Testis (tissue), 3 donors: ENCODE results near the gene RRP1B. TPM values are rescaled to one million over a fixed set of nuclear protein-coding genes. Genes with fewer than 3 reads are reported as not detected.
"Not testable (repeated sequence)": the region's sequence is repeated elsewhere in the genome, so short reads cannot be mapped to it uniquely, and the experiment has no call there.

Experiments
- DNase-seq: peaks from one replicate; pipeline ENCODE4 v3.0.0-alpha.2; 2019
- H3K27ac ChIP-seq, 2 donors: fragments of 200-600 bp; sonication (generic); one replicate each; pipeline ENCODE4 v1.5.1; 2019
- H3K27me3 ChIP-seq: fragments of 200-600 bp; sonication (generic); one replicate; pipeline ENCODE4 v1.5.1; 2019
- H3K36me3 ChIP-seq: fragments of 200-600 bp; sonication (generic); one replicate; pipeline ENCODE4 v1.5.1; 2017; ENCODE audit warnings: low read depth; ENCODE audit errors: missing control alignments
- H3K4me1 ChIP-seq: fragments of 200-600 bp; sonication (generic); one replicate; pipeline ENCODE4 v1.5.1; 2019
- H3K4me3 ChIP-seq, 2 donors: fragments of 200-600 bp; sonication (generic); one replicate each; pipeline ENCODE4 v1.5.1; 2017 to 2019
- H3K9me3 ChIP-seq: fragments of 200-600 bp; sonication (generic); one replicate; pipeline ENCODE4 v1.5.1; 2017
- CTCF ChIP-seq, 3 experiments: fragments of 450-650 bp in 2 of 3; fragments of 200-600 bp in 1 of 3; sonication (generic) in 1 of 3; IDR thresholded peaks; one replicate each; pipeline ENCODE4 v1.5.1; 2016 to 2019; ENCODE audit warnings: antibody characterized with exemption in 3 of 3, mild to moderate bottlenecking in 2 of 3, moderate library complexity in 1 of 3
- POLR2A ChIP-seq: fragments of 450-650 bp; IDR thresholded peaks from one replicate; pipeline ENCODE4 v1.6.1; 2017; ENCODE audit warnings: antibody characterized with exemption, mild to moderate bottlenecking, moderate library complexity
- WGBS, 2 donors: methylation state at CpG; one replicate each; pipeline ENCODE4 v1.1.5; 2018; 5-methylcytosine and 5-hydroxymethylcytosine counted together
- intact Hi-C: fragments of 100-400 bp; cut with DNase I; formaldehyde crosslinking; loops from one replicate; pipeline ENCODE4 v1.15.1; 2023; ENCODE audit warnings: low total_unique reads
- polyA plus RNA-seq: library from polyadenylated mRNA; stranded (reverse); fragments of 350-450 nt; fragmentation: Illumina TruSeq; extraction: RNeasy Lipid Tissue Mini Kit (QIAGEN cat#74804); gene quantifications from one replicate; pipeline ENCODE4 v1.2.3, GENCODE V29; 2014; ENCODE audit warnings: low read depth, low replicate concordance; ENCODE audit not compliant: insufficient read depth
- total RNA-seq, 2 donors: library from RNA; depleted of rRNA; stranded (reverse); fragments of >200 nt; gene quantifications; one replicate each; pipeline ENCODE4 v1.2.3, GENCODE V29; 2016

RRP1B gene
- total and polyA plus RNA-seq, 3 donors from 2014 or later, result 27.8 to 48.6 (median 44.8) TPM

- intact Hi-C loops, result no loop called here
- no peak for TF ChIP-seq POLR2A
- no peak for TF ChIP-seq CTCF (IDR thresholded peaks at IDR 0.05)
These were observed 44.5 kb upstream of the RRP1B start for GRCh38 chr21:43614839-43615238.

GRCh38 chr21:43616861-43617260, 42.5 kb upstream of the RRP1B start:
- H3K4me3 ChIP-seq, H3K36me3 ChIP-seq, H3K27me3 ChIP-seq, H3K4me1 ChIP-seq, H3K9me3 ChIP-seq, H3K27ac ChIP-seq, DNase-seq, intact Hi-C loops: not testable (repeated sequence)
- 74 to 84% methylated on average over 3 of the region's 3 CpGs for WGBS, 2 donors

More at GRCh38 chr21:43614839-43615238, 44.5 kb upstream of the RRP1B start:
- Histone ChIP-seq H3K9me3 (no peaks in the 10 kb centered on the region), H3K4me1 (no peaks in the 10 kb centered on the region), H3K4me3 (no peak overlapping the region), H3K36me3 (no peaks in the 10 kb centered on the region), H3K27me3 (no peaks in the 10 kb centered on the region), H3K27ac (no peak overlapping the region)
- DNase-seq, result no peak
- WGBS, 2 donors, result 89 to 91% methylated on average over 5 of the region's 5 CpGs

- no peak for TF ChIP-seq POLR2A
- intact Hi-C loops, result no loop called here
- H3K27me3 ChIP-seq, result no peaks in the 10 kb centered on the region
- no peak overlapping the region for H3K27ac ChIP-seq
- no peaks in the 10 kb centered on the region for H3K9me3 ChIP-seq
- no peaks in the 10 kb centered on the region for H3K4me1 ChIP-seq
- H3K4me3 ChIP-seq, result no peak overlapping the region
- WGBS, 2 donors, result 90 to 97% methylated on average over 4 of the region's 4 CpGs
- no peaks in the 10 kb centered on the region for H3K36me3 ChIP-seq
- DNase-seq, result no peak
These were observed 40.4 kb upstream of the RRP1B start for GRCh38 chr21:43618940-43619339.

- H3K27ac ChIP-seq, result no peak overlapping the region
- DNase-seq, result no peak
- H3K4me1 ChIP-seq, result no peaks in the 10 kb centered on the region
- no peak for TF ChIP-seq CTCF (IDR thresholded peaks at IDR 0.05)
- no peak for TF ChIP-seq POLR2A
- H3K36me3 ChIP-seq, result no peaks in the 10 kb centered on the region
- no peak overlapping the region for H3K4me3 ChIP-seq
- no peaks in the 10 kb centered on the region for H3K9me3 ChIP-seq
- WGBS, 2 donors, result 95 to 96% methylated on average over 4 of the region's 4 CpGs
- intact Hi-C loops, result no loop called here
- no peaks in the 10 kb centered on the region for H3K27me3 ChIP-seq
These were observed 40.0 kb upstream of the RRP1B start for GRCh38 chr21:43619344-43619743.

- Histone ChIP-seq H3K27me3 (no peaks in the 10 kb centered on the region), H3K27ac (no peak overlapping the region), H3K4me1 (no peaks in the 10 kb centered on the region), H3K4me3 (no peak overlapping the region), H3K9me3 (no peaks in the 10 kb centered on the region), H3K36me3 (no peaks in the 10 kb centered on the region)
- DNase-seq, result no peak
- TF ChIP-seq POLR2A, result no peak
- no peak for TF ChIP-seq CTCF (IDR thresholded peaks at IDR 0.05)
- intact Hi-C loops, result no loop called here
- 86 to 94% methylated on average over 4 of the region's 4 CpGs for WGBS, 2 donors
These were observed 39.5 kb upstream of the RRP1B start for GRCh38 chr21:43619856-43620255.

GRCh38 chr21:43622796-43623195, 36.6 kb upstream of the RRP1B start:
- no peak for TF ChIP-seq CTCF (IDR thresholded peaks at IDR 0.05)
- no peak for TF ChIP-seq POLR2A
- DNase-seq, result no peak
- Histone ChIP-seq H3K4me1 (peaks cover 4% of the 10 kb centered on the region), H3K27me3 (no peaks in the 10 kb centered on the region), H3K36me3 (no peaks in the 10 kb centered on the region), H3K4me3 (no peak overlapping the region), H3K9me3 (no peaks in the 10 kb centered on the region), H3K27ac (no peak overlapping the region)
- WGBS, 2 donors, result 79 to 85% methylated on average over 2 of the region's 2 CpGs
- intact Hi-C loops, result no loop called here
